A549 (cell line): Measurements from ENCODE around the gene WIPF3.

Experiments
- BHLHE40 ChIP-seq: IDR thresholded peaks from 2 replicates; pipeline ENCODE4 v1.6.1; 2012; ENCODE audit warnings: low read depth, low read length, inconsistent platforms
- CTCF ChIP-seq: fragments of >200 bp; sonication (Bioruptor Twin); formaldehyde crosslinking; IDR thresholded peaks from 3 replicates; pipeline ENCODE4 v1.5.1; 2016
- NR3C1 ChIP-seq: fragments of >200 bp; sonication (Bioruptor Twin); formaldehyde crosslinking; IDR thresholded peaks from 3 replicates; pipeline ENCODE4 v1.6.1; 2017

GRCh38 chr7:29922921-29923700, 116.8 kb downstream of the WIPF3 start:
- TF ChIP-seq NR3C1 (no peak), CTCF (no peak), BHLHE40 (no peak)
